ENCODE data around the gene DMWD. TPM values are rescaled to one million over a fixed set of nuclear protein-coding genes. Genes with fewer than 3 reads are reported as not detected.
A peak's percentile ranks its signal among the peaks of the same experiment; 100 is the strongest.

The DMWD gene
- 30.8 and 33.0 TPM in 2 replicates for total RNA-seq (2012; rRNA removed)

- Histone ChIP-seq H3K4me3 (ENCODE audit: low read length) (peak within 1 kb of the TSS; percentile 82), H3K4me2 (ENCODE audit: low read length) (peak within 1 kb of the TSS; percentile 88), H3K9ac (ENCODE audit: low read depth, low read length) (peak within 1 kb of the TSS; percentile 90), H3K9me3 (replicated peaks; ENCODE audit: low read length) (no peaks in the 10 kb centered on the region), H3K27me3 (ENCODE audit: control insufficient read depth, insufficient read depth, low read length) (no peaks in the 10 kb centered on the region), H3K36me3 (ENCODE audit: insufficient read depth, low read length) (peaks cover 23% of the 10 kb centered on the region), H3K4me1 (ENCODE audit: control insufficient read depth, insufficient read depth, low read length) (peaks cover 15% of the 10 kb centered on the region)
Measured at GRCh38 chr19:45792470-45793177, at the start of gene DMWD. DMWD (minus strand) TSS chr19:45792845; CDS start chr19:45792756, 89 bp downstream.

GRCh38 chr19:45842198-45842597, 49.6 kb upstream of the DMWD start:
- Histone ChIP-seq H3K36me3 (ENCODE audit: insufficient read depth, low read length) (peaks cover 76% of the 10 kb centered on the region), H3K4me3 (ENCODE audit: low read length) (no peak overlapping the region)

GRCh38 chr19:45834970-45835369, 42.3 kb upstream of the DMWD start:
- no peaks in the 10 kb centered on the region for H3K27me3 ChIP-seq (ENCODE audit: control insufficient read depth, insufficient read depth, low read length)
- H3K4me3 ChIP-seq (ENCODE audit: low read length): no peak overlapping the region
- no peaks in the 10 kb centered on the region for H3K4me1 ChIP-seq (ENCODE audit: control insufficient read depth, insufficient read depth, low read length)
- H3K4me2 ChIP-seq (ENCODE audit: low read length): no peak overlapping the region
- H3K36me3 ChIP-seq (ENCODE audit: insufficient read depth, low read length): peaks cover 62% of the 10 kb centered on the region
- H3K9me3 ChIP-seq (replicated peaks; ENCODE audit: low read length): no peaks in the 10 kb centered on the region
- no peak overlapping the region for H3K9ac ChIP-seq (ENCODE audit: low read depth, low read length)

More at GRCh38 chr19:45842198-45842597, 49.6 kb upstream of the DMWD start:
- no peaks in the 10 kb centered on the region for H3K9me3 ChIP-seq (replicated peaks; ENCODE audit: low read length)
- H3K4me1 ChIP-seq (ENCODE audit: control insufficient read depth, insufficient read depth, low read length): no peaks in the 10 kb centered on the region
- no peak overlapping the region for H3K9ac ChIP-seq (ENCODE audit: low read depth, low read length)
- H3K4me2 ChIP-seq (ENCODE audit: low read length): no peak overlapping the region
- H3K27me3 ChIP-seq (ENCODE audit: control insufficient read depth, insufficient read depth, low read length): no peaks in the 10 kb centered on the region

GRCh38 chr19:45828945-45829344, 36.3 kb upstream of the DMWD start:
- Histone ChIP-seq H3K36me3 (ENCODE audit: insufficient read depth, low read length) (peaks cover 75% of the 10 kb centered on the region), H3K27me3 (ENCODE audit: control insufficient read depth, insufficient read depth, low read length) (no peaks in the 10 kb centered on the region), H3K4me2 (ENCODE audit: low read length) (no peak overlapping the region), H3K9ac (ENCODE audit: low read depth, low read length) (no peak overlapping the region), H3K9me3 (replicated peaks; ENCODE audit: low read length) (no peaks in the 10 kb centered on the region), H3K4me1 (ENCODE audit: control insufficient read depth, insufficient read depth, low read length) (no peaks in the 10 kb centered on the region), H3K4me3 (ENCODE audit: low read length) (no peak overlapping the region)

GRCh38 chr19:45828523-45828922, 35.9 kb upstream of the DMWD start:
- H3K27me3 ChIP-seq (ENCODE audit: control insufficient read depth, insufficient read depth, low read length): no peaks in the 10 kb centered on the region
- H3K4me3 ChIP-seq (ENCODE audit: low read length): no peak overlapping the region
- H3K9ac ChIP-seq (ENCODE audit: low read depth, low read length): no peak overlapping the region
- H3K36me3 ChIP-seq (ENCODE audit: insufficient read depth, low read length): peaks cover 77% of the 10 kb centered on the region
- no peak overlapping the region for H3K4me2 ChIP-seq (ENCODE audit: low read length)
- H3K4me1 ChIP-seq (ENCODE audit: control insufficient read depth, insufficient read depth, low read length): no peaks in the 10 kb centered on the region
- no peaks in the 10 kb centered on the region for H3K9me3 ChIP-seq (replicated peaks; ENCODE audit: low read length)

- H3K4me3 ChIP-seq (ENCODE audit: low read length): no peak overlapping the region
Measured at GRCh38 chr19:45827459-45828093, 34.9 kb upstream of the DMWD start.

GRCh38 chr19:45826934-45827333, 34.3 kb upstream of the DMWD start:
- Histone ChIP-seq H3K9me3 (replicated peaks; ENCODE audit: low read length) (no peaks in the 10 kb centered on the region), H3K36me3 (ENCODE audit: insufficient read depth, low read length) (peaks cover 84% of the 10 kb centered on the region), H3K4me2 (ENCODE audit: low read length) (no peak overlapping the region), H3K4me1 (ENCODE audit: control insufficient read depth, insufficient read depth, low read length) (no peaks in the 10 kb centered on the region), H3K9ac (ENCODE audit: low read depth, low read length) (no peak overlapping the region), H3K4me3 (ENCODE audit: low read length) (no peak overlapping the region), H3K27me3 (ENCODE audit: control insufficient read depth, insufficient read depth, low read length) (no peaks in the 10 kb centered on the region)

More at GRCh38 chr19:45827459-45828093, 34.9 kb upstream of the DMWD start:
- Histone ChIP-seq H3K9me3 (replicated peaks; ENCODE audit: low read length) (no peaks in the 10 kb centered on the region), H3K4me2 (ENCODE audit: low read length) (no peak overlapping the region), H3K9ac (ENCODE audit: low read depth, low read length) (no peak overlapping the region), H3K4me1 (ENCODE audit: control insufficient read depth, insufficient read depth, low read length) (no peaks in the 10 kb centered on the region), H3K27me3 (ENCODE audit: control insufficient read depth, insufficient read depth, low read length) (no peaks in the 10 kb centered on the region), H3K36me3 (ENCODE audit: insufficient read depth, low read length) (peaks cover 82% of the 10 kb centered on the region)

- Histone ChIP-seq H3K4me2 (ENCODE audit: low read length) (no peak overlapping the region), H3K9me3 (replicated peaks; ENCODE audit: low read length) (no peaks in the 10 kb centered on the region), H3K9ac (ENCODE audit: low read depth, low read length) (no peak overlapping the region), H3K36me3 (ENCODE audit: insufficient read depth, low read length) (peaks cover 83% of the 10 kb centered on the region), H3K27me3 (ENCODE audit: control insufficient read depth, insufficient read depth, low read length) (no peaks in the 10 kb centered on the region), H3K4me1 (ENCODE audit: control insufficient read depth, insufficient read depth, low read length) (no peaks in the 10 kb centered on the region), H3K4me3 (ENCODE audit: low read length) (no peak overlapping the region)
Measured at GRCh38 chr19:45825917-45826893, 33.6 kb upstream of the DMWD start.

- Histone ChIP-seq H3K36me3 (ENCODE audit: insufficient read depth, low read length) (peaks cover 84% of the 10 kb centered on the region), H3K4me1 (ENCODE audit: control insufficient read depth, insufficient read depth, low read length) (no peaks in the 10 kb centered on the region), H3K4me3 (ENCODE audit: low read length) (no peak overlapping the region), H3K4me2 (ENCODE audit: low read length) (no peak overlapping the region), H3K9me3 (replicated peaks; ENCODE audit: low read length) (no peaks in the 10 kb centered on the region), H3K27me3 (ENCODE audit: control insufficient read depth, insufficient read depth, low read length) (no peaks in the 10 kb centered on the region), H3K9ac (ENCODE audit: low read depth, low read length) (no peak overlapping the region)
Measured at GRCh38 chr19:45825263-45825605, 32.6 kb upstream of the DMWD start.

- Histone ChIP-seq H3K27me3 (ENCODE audit: control insufficient read depth, insufficient read depth, low read length) (no peaks in the 10 kb centered on the region), H3K9me3 (replicated peaks; ENCODE audit: low read length) (no peaks in the 10 kb centered on the region), H3K9ac (ENCODE audit: low read depth, low read length) (no peak overlapping the region), H3K36me3 (ENCODE audit: insufficient read depth, low read length) (peaks cover 84% of the 10 kb centered on the region), H3K4me1 (ENCODE audit: control insufficient read depth, insufficient read depth, low read length) (no peaks in the 10 kb centered on the region), H3K4me2 (ENCODE audit: low read length) (no peak overlapping the region), H3K4me3 (ENCODE audit: low read length) (no peak overlapping the region)
Measured at GRCh38 chr19:45824531-45825262, 32.1 kb upstream of the DMWD start.

GRCh38 chr19:45824041-45824471, 31.4 kb upstream of the DMWD start:
- Histone ChIP-seq H3K4me3 (ENCODE audit: low read length) (no peak overlapping the region), H3K9ac (ENCODE audit: low read depth, low read length) (no peak overlapping the region), H3K9me3 (replicated peaks; ENCODE audit: low read length) (no peaks in the 10 kb centered on the region), H3K27me3 (ENCODE audit: control insufficient read depth, insufficient read depth, low read length) (no peaks in the 10 kb centered on the region), H3K36me3 (ENCODE audit: insufficient read depth, low read length) (peaks cover 84% of the 10 kb centered on the region), H3K4me2 (ENCODE audit: low read length) (no peak overlapping the region), H3K4me1 (ENCODE audit: control insufficient read depth, insufficient read depth, low read length) (no peaks in the 10 kb centered on the region)
